Measurements from ENCODE around the gene RALGPS1. TPM values are rescaled to one million over a fixed set of nuclear protein-coding genes. Genes with fewer than 3 reads are reported as not detected.

Gene RALGPS1
- total RNA-seq, 1 experiment from 2014 or later = 18.6 TPM

GRCh38 chr9:126999315-127000068 lies 84.9 kb downstream of the RALGPS1 start:
- H3K23me2 ChIP-seq (ENCODE audit: insufficient read length, low read depth, low read length, poor library complexity, severe bottlenecking) = no peaks in the 10 kb centered on the region
- H4K5ac ChIP-seq (ENCODE audit: insufficient read length, low read depth, low read length) = no peak overlapping the region
- H3K79me2 ChIP-seq (ENCODE audit: insufficient read depth, low read length) = no peaks in the 10 kb centered on the region
- H4K91ac ChIP-seq (ENCODE audit: insufficient read length, low read depth, low read length) = no peak overlapping the region
- H3K23ac ChIP-seq (ENCODE audit: insufficient read length, low read depth, low read length) = no peak overlapping the region
- H3K9me3 ChIP-seq (ENCODE audit: control insufficient read depth, low read depth, low read length) = no peaks in the 10 kb centered on the region
- no peak overlapping the region for H2BK20ac ChIP-seq (ENCODE audit: low read depth, low read length, poor library complexity, severe bottlenecking)
- TF ChIP-seq, protein P1, sequence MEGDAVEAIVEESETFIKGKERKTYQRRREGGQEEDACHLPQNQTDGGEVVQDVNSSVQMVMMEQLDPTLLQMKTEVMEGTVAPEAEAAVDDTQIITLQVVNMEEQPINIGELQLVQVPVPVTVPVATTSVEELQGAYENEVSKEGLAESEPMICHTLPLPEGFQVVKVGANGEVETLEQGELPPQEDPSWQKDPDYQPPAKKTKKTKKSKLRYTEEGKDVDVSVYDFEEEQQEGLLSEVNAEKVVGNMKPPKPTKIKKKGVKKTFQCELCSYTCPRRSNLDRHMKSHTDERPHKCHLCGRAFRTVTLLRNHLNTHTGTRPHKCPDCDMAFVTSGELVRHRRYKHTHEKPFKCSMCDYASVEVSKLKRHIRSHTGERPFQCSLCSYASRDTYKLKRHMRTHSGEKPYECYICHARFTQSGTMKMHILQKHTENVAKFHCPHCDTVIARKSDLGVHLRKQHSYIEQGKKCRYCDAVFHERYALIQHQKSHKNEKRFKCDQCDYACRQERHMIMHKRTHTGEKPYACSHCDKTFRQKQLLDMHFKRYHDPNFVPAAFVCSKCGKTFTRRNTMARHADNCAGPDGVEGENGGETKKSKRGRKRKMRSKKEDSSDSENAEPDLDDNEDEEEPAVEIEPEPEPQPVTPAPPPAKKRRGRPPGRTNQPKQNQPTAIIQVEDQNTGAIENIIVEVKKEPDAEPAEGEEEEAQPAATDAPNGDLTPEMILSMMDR (conservative IDR thresholded peaks at IDR 0.05) = no peak
- no peak overlapping the region for H3K4ac ChIP-seq (ENCODE audit: low read depth, low read length)
- no CpG with 5 or more reads among the region's 2 CpGs for WGBS (ENCODE audit: extremely low coverage, insufficient read length, low lambda C conversion rate)
- Mint-ChIP-seq H3K4me3 (no peak overlapping the region), H3K27me3 (ENCODE audit: low read depth) (peaks cover 6% of the 10 kb centered on the region), H3K36me3 (ENCODE audit: insufficient read depth in 1 of 3, low read depth in 3 of 3) (no peaks in the 10 kb centered on the region), H3K27ac (no peak overlapping the region), H3K4me1 (no peaks in the 10 kb centered on the region), H3K9me3 (peaks cover 2 to 7% of the 10 kb centered on the region in 2 experiments; a peak in 2 of 5 replicates)
- no peak overlapping the region for H3K9ac ChIP-seq (ENCODE audit: extremely low read depth, insufficient read length, low read length)
- no peak overlapping the region for H4K8ac ChIP-seq (replicated peaks; ENCODE audit: insufficient read length, low read depth, low read length)
- no peak overlapping the region for H3K14ac ChIP-seq (ENCODE audit: insufficient read depth, low read length)
- H2BK12ac ChIP-seq (ENCODE audit: insufficient read length, low read depth, low read length) = no peak overlapping the region
- H2AFZ ChIP-seq (ENCODE audit: low read length) = no peak overlapping the region
- H3K18ac ChIP-seq (ENCODE audit: insufficient read length, low read depth, low read length) = no peak overlapping the region
- H3K27me3 ChIP-seq (ENCODE audit: insufficient read depth, low read length) = no peaks in the 10 kb centered on the region
- no peak for DNase-seq
- H2BK15ac ChIP-seq (ENCODE audit: low read depth, low read length) = no peak overlapping the region
- H2BK120ac ChIP-seq (ENCODE audit: low read depth, low read length, poor library complexity, severe bottlenecking) = no peak overlapping the region
- H3K79me1 ChIP-seq (ENCODE audit: insufficient read depth, low read depth, low read length, poor library complexity, severe bottlenecking) = no peaks in the 10 kb centered on the region
- no peak overlapping the region for H2AK5ac ChIP-seq (ENCODE audit: insufficient read length, low read length)
- H3K27ac ChIP-seq (ENCODE audit: insufficient read length, low read depth, low read length) = no peak overlapping the region
- no peak overlapping the region for H3K56ac ChIP-seq (ENCODE audit: insufficient read length, low read depth, low read length)
- no peak overlapping the region for H3T11ph ChIP-seq (ENCODE audit: low read length)
- no peak overlapping the region for H3K4me2 ChIP-seq (ENCODE audit: insufficient read depth, insufficient read length, low read length)
- no peaks in the 10 kb centered on the region for H4K20me1 ChIP-seq (ENCODE audit: control insufficient read depth, insufficient read depth, insufficient read length)
- H2BK5ac ChIP-seq (ENCODE audit: insufficient read length, low read length) = no peak overlapping the region
- H3K4me1 ChIP-seq (ENCODE audit: insufficient read depth, low read length) = no peaks in the 10 kb centered on the region

All from H9 (cell line).